ENCODE measurements around the gene POLA1.

DNA sequence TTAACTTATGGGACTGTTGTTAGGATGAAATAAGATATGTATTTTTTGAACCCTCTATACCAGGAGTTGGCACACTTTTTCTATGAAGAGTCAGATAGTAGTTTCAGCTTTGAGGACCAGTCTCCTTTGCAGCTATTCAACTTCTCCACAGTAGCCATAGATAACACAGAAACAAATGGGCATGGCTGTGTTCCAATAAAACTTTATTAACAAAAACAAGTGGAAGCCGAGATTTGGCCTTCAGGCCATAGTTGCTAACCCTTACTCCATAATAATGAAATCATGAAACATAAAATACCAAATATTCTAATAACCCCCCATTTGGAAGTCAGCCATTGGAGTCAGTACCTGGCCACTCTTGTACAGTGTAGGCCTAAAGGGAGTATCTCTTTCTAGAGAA, 291.4 kb downstream of the POLA1 start:
- TF ChIP-seq POLR2A (IDR thresholded peaks at IDR 0.05), result no peak
- TF ChIP-seq, protein P1, sequence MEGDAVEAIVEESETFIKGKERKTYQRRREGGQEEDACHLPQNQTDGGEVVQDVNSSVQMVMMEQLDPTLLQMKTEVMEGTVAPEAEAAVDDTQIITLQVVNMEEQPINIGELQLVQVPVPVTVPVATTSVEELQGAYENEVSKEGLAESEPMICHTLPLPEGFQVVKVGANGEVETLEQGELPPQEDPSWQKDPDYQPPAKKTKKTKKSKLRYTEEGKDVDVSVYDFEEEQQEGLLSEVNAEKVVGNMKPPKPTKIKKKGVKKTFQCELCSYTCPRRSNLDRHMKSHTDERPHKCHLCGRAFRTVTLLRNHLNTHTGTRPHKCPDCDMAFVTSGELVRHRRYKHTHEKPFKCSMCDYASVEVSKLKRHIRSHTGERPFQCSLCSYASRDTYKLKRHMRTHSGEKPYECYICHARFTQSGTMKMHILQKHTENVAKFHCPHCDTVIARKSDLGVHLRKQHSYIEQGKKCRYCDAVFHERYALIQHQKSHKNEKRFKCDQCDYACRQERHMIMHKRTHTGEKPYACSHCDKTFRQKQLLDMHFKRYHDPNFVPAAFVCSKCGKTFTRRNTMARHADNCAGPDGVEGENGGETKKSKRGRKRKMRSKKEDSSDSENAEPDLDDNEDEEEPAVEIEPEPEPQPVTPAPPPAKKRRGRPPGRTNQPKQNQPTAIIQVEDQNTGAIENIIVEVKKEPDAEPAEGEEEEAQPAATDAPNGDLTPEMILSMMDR (IDR thresholded peaks at IDR 0.05), result no peak

All from thyroid gland (tissue), 4 donors.